WTC11 (cell line): Measurements from ENCODE around the gene ZNF584. TPM values are rescaled to one million over a fixed set of nuclear protein-coding genes. Genes with fewer than 3 reads are reported as not detected.

Experiments
- ATAC-seq: fragments of 200-7000 bp; cut with Tn5 transposase; 2 replicates; pipeline ENCODE4 v1.10.0; 2021; ENCODE audit warnings: mild to moderate bottlenecking, moderate library complexity
- CTCF ChIA-PET: fragments of 300-600 bp; sonication (Branson Sonifier 250); formaldehyde crosslinking; loops from one replicate; lab custom pipeline; 2021; ENCODE audit warnings: antibody characterized with exemption; lab: Charles Lee
- POLR2A ChIA-PET: fragments of 350-600 bp; sonication (Branson Sonifier 250); formaldehyde crosslinking; loops from one replicate; lab custom pipeline; 2021; ENCODE audit warnings: antibody characterized with exemption; lab: Charles Lee
- DNase-seq: peaks from one replicate; pipeline ENCODE4 v3.0.0; 2021; ENCODE audit warnings: low spot score
- H3K27ac Mint-ChIP-seq: 2 replicates; pipeline ENCODE4 v1.8.0; 2021; ENCODE audit warnings: mixed read lengths
- H3K27me3 Mint-ChIP-seq: 2 replicates; pipeline ENCODE4 v1.8.0; 2021; ENCODE audit warnings: low read depth, mild to moderate bottlenecking, moderate library complexity, mixed read lengths
- H3K36me3 Mint-ChIP-seq: 2 replicates; pipeline ENCODE4 v1.8.0; 2021; ENCODE audit warnings: mixed read lengths
- H3K4me1 Mint-ChIP-seq: 2 replicates; pipeline ENCODE4 v1.8.0; 2022; ENCODE audit warnings: mixed read lengths
- H3K4me3 Mint-ChIP-seq: 2 replicates; pipeline ENCODE4 v1.8.0; 2021; ENCODE audit warnings: mild to moderate bottlenecking, moderate library complexity, mixed read lengths
- H3K9me3 Mint-ChIP-seq: 2 replicates; pipeline ENCODE4 v1.8.0; 2021; ENCODE audit warnings: mixed read lengths
- ATF6 ChIP-seq: sonication (generic); formaldehyde crosslinking; IDR thresholded peaks from 2 replicates; pipeline ENCODE4 v1.8.1; 2023; ENCODE audit warnings: mild to moderate bottlenecking, missing genetic modification reagents
- CREB1 ChIP-seq: sonication (generic); formaldehyde crosslinking; IDR thresholded peaks from 2 replicates; pipeline ENCODE4 v1.8.0; 2023; ENCODE audit warnings: mild to moderate bottlenecking, missing genetic modification reagents
- ESRRA ChIP-seq: sonication (generic); formaldehyde crosslinking; IDR thresholded peaks from 2 replicates; pipeline ENCODE4 v1.8.1; 2022; ENCODE audit warnings: mild to moderate bottlenecking, missing genetic modification reagents, borderline replicate concordance
- GABPB1 ChIP-seq: sonication (generic); formaldehyde crosslinking; IDR thresholded peaks from 2 replicates; pipeline ENCODE4 v1.8.1; 2023; ENCODE audit warnings: mild to moderate bottlenecking, missing genetic modification reagents
- GRHL2 ChIP-seq: fragments of 250-450 bp; sonication (Bioruptor Pico); IDR thresholded peaks from 2 replicates; pipeline ENCODE4 v1.8.0; 2022; ENCODE audit warnings: mild to moderate bottlenecking, moderate library complexity; ENCODE audit not compliant: insufficient replicate concordance, severe bottlenecking
- HMGXB4 ChIP-seq: sonication (generic); formaldehyde crosslinking; IDR thresholded peaks from 2 replicates; pipeline ENCODE4 v1.8.1; 2023; ENCODE audit warnings: mild to moderate bottlenecking, moderate library complexity, missing genetic modification reagents
- MAX ChIP-seq: sonication (generic); formaldehyde crosslinking; IDR thresholded peaks from 2 replicates; pipeline ENCODE4 v1.8.0; 2022; ENCODE audit warnings: mild to moderate bottlenecking, missing genetic modification reagents
- MYBL2 ChIP-seq: sonication (generic); formaldehyde crosslinking; IDR thresholded peaks from 2 replicates; pipeline ENCODE4 v1.8.1; 2023; ENCODE audit warnings: mild to moderate bottlenecking, moderate library complexity, missing genetic modification reagents
- NFYB ChIP-seq: sonication (generic); formaldehyde crosslinking; conservative IDR thresholded peaks from 2 replicates; pipeline ENCODE4 v1.8.0; 2022; ENCODE audit warnings: low read depth, missing genetic modification reagents
- PRDM15 ChIP-seq: sonication (generic); formaldehyde crosslinking; IDR thresholded peaks from 2 replicates; pipeline ENCODE4 v1.8.0; 2022; ENCODE audit warnings: missing genetic modification reagents
- SMAD4 ChIP-seq: sonication (generic); formaldehyde crosslinking; IDR thresholded peaks from 2 replicates; pipeline ENCODE4 v1.8.0; 2022; ENCODE audit warnings: mild to moderate bottlenecking, missing genetic modification reagents
- TCF7 ChIP-seq: sonication (generic); formaldehyde crosslinking; IDR thresholded peaks from 2 replicates; pipeline ENCODE4 v1.8.0; 2022; ENCODE audit warnings: mild to moderate bottlenecking, low read depth, missing genetic modification reagents, moderate library complexity
- USF1 ChIP-seq: sonication (generic); formaldehyde crosslinking; IDR thresholded peaks from 2 replicates; pipeline ENCODE4 v1.8.0; 2022; ENCODE audit warnings: mild to moderate bottlenecking, missing genetic modification reagents
- ZBTB43 ChIP-seq: sonication (generic); formaldehyde crosslinking; IDR thresholded peaks from 2 replicates; pipeline ENCODE4 v1.8.1; 2023; ENCODE audit warnings: mild to moderate bottlenecking, missing genetic modification reagents
- ZMAT4 ChIP-seq: fragments of 250-450 bp; sonication (Bioruptor Pico); IDR thresholded peaks from 2 replicates; pipeline ENCODE4 v1.9.0; 2021; ENCODE audit warnings: mild to moderate bottlenecking
- ZNF219 ChIP-seq: sonication (generic); formaldehyde crosslinking; IDR thresholded peaks from 2 replicates; pipeline ENCODE4 v1.8.0; 2023; ENCODE audit warnings: missing genetic modification reagents, mild to moderate bottlenecking, borderline replicate concordance
- ZNF317 ChIP-seq: sonication (generic); formaldehyde crosslinking; IDR thresholded peaks from 2 replicates; pipeline ENCODE4 v1.8.1; 2023; ENCODE audit warnings: low read depth, mild to moderate bottlenecking, moderate library complexity, missing genetic modification reagents, borderline replicate concordance
- ZNF416 ChIP-seq: fragments of 250-450 bp; sonication (Bioruptor Pico); IDR thresholded peaks from 2 replicates; pipeline ENCODE4 v1.9.0; 2021; ENCODE audit warnings: mild to moderate bottlenecking, inconsistent platforms
- ZSCAN18 ChIP-seq: fragments of 250-450 bp; sonication (Bioruptor Pico); IDR thresholded peaks from 2 replicates; pipeline ENCODE4 v2.1.2; 2022; ENCODE audit warnings: mild to moderate bottlenecking, moderate library complexity
- total RNA-seq: library from RNA; stranded (reverse); gene quantifications from 3 replicates; pipeline ENCODE4 v1.2.3, GENCODE V29; 2021

Gene ZNF584
- total RNA-seq, 1 experiment from 2014 or later: 6.8 TPM

- no peak for TF ChIP-seq SMAD4 (CRISPR knock-in tag)
- TF ChIP-seq ZNF416: no peak
- no peak for TF ChIP-seq CREB1 (CRISPR knock-in tag)
- TF ChIP-seq, all 79 proteins: peak for 0
- H3K27ac Mint-ChIP-seq: peak overlapping the region; percentile 17; the same call in 1 of the 2 replicates
- H3K27me3 Mint-ChIP-seq: no peaks in the 10 kb centered on the region
- H3K9me3 Mint-ChIP-seq: no peaks in the 10 kb centered on the region
- peaks cover 8% of the 10 kb centered on the region for H3K4me1 Mint-ChIP-seq
- H3K36me3 Mint-ChIP-seq: no peaks in the 10 kb centered on the region
- no peak for ATAC-seq
- peak overlapping the region; percentile 85 for H3K4me3 Mint-ChIP-seq
- ChIA-PET CTCF (no interaction called here), POLR2A (no interaction called here)
- no peak for DNase-seq
Measured at GRCh38 chr19:58380037-58380661, 28.3 kb upstream of the ZNF584 start.

GRCh38 chr19:58380662-58381459 lies 27.6 kb upstream of the ZNF584 start, which contains the start of gene ZNF837:
TSS of gene ZNF837 (minus strand) at chr19:58381030. CDS start at chr19:58369332, 11,698 bp downstream.
- POLR2A ChIA-PET: interaction anchor here (0.7 kb wide), 1 partner anchor 17 kb away, joined by 3 read pairs; no protein-coding TSS in a partner anchor
- Mint-ChIP-seq H3K36me3 (no peaks in the 10 kb centered on the region), H3K4me3 (peak within 1 kb of the TSS; percentile 85), H3K9me3 (no peaks in the 10 kb centered on the region), H3K27ac (peak within 1 kb of the TSS; percentile 45), H3K4me1 (peaks cover 13% of the 10 kb centered on the region), H3K27me3 (no peaks in the 10 kb centered on the region)
- CTCF ChIA-PET: no interaction called here
- peak; percentile 90 for ATAC-seq
- DNase-seq: peak; percentile 99
- TF ChIP-seq ESRRA (CRISPR knock-in tag): peak; percentile 70
- TF ChIP-seq MAX (CRISPR knock-in tag): peak; percentile 89
- TF ChIP-seq HMGXB4 (CRISPR knock-in tag): peak; percentile 96; the same call in 1 of the 2 replicates
- TF ChIP-seq ZSCAN18 (CRISPR knock-in tag): no peak
- TF ChIP-seq MYBL2: peak; percentile 93; the same call in 1 of the 2 replicates
- TF ChIP-seq ZBTB43 (CRISPR knock-in tag): peak; percentile 90
- peak; percentile 69; the same call in 1 of the 2 replicates for TF ChIP-seq ZNF219 (CRISPR knock-in tag)
- peak; percentile 96 for TF ChIP-seq GABPB1 (CRISPR knock-in tag)
- peak; percentile 87 for TF ChIP-seq TCF7 (CRISPR knock-in tag)
- TF ChIP-seq PRDM15 (CRISPR knock-in tag): peak; percentile 87
- TF ChIP-seq NFYB (CRISPR knock-in tag): peak; percentile 87
- TF ChIP-seq GRHL2: no peak
- TF ChIP-seq ZMAT4: no peak
- TF ChIP-seq ATF6 (CRISPR knock-in tag): 0 out of 2 replicates have a peak, but pooled peaks have one; percentile 83
- peak; percentile 45; the same call in 1 of the 2 replicates for TF ChIP-seq ZNF317 (CRISPR knock-in tag)
- peak; percentile 72; the same call in 1 of the 2 replicates for TF ChIP-seq USF1 (CRISPR knock-in tag)
